ENCODE results near the gene TBC1D13.

DNA sequence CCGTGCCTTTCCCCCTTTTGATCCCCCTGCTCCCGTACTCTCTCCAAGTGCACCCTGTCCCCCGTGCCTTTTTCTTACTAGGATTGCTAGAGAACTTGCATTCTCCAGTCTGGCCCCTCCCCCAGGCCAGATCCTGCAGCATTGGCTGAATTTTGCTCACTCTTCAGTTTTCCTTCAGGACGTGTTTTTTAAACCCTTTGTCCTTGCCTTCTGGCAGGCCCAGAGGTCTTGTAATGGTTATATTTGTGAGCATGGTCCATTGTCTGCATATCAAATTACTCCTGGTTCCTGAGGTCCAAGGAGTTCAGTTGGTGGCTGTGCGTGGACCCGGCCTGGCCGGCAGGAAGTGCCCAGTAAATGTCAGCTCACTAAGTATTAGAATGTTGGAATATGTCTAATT, 606 bp downstream of the TBC1D13 start:
- TF ChIP-seq, protein P1, sequence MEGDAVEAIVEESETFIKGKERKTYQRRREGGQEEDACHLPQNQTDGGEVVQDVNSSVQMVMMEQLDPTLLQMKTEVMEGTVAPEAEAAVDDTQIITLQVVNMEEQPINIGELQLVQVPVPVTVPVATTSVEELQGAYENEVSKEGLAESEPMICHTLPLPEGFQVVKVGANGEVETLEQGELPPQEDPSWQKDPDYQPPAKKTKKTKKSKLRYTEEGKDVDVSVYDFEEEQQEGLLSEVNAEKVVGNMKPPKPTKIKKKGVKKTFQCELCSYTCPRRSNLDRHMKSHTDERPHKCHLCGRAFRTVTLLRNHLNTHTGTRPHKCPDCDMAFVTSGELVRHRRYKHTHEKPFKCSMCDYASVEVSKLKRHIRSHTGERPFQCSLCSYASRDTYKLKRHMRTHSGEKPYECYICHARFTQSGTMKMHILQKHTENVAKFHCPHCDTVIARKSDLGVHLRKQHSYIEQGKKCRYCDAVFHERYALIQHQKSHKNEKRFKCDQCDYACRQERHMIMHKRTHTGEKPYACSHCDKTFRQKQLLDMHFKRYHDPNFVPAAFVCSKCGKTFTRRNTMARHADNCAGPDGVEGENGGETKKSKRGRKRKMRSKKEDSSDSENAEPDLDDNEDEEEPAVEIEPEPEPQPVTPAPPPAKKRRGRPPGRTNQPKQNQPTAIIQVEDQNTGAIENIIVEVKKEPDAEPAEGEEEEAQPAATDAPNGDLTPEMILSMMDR (IDR thresholded peaks at IDR 0.05; ENCODE audit: low read depth, low read length, poor library complexity, severe bottlenecking) = no peak
- no peak for TF ChIP-seq EZH2phosphoT487 (IDR thresholded peaks at IDR 0.05; ENCODE audit: borderline replicate concordance, low read length)
